Forelimb muscle (tissue), 1 donor: ENCODE results near the gene KCNMA1. TPM values are rescaled to one million over a fixed set of nuclear protein-coding genes. Genes with fewer than 3 reads are reported as not detected.

Experiments used
- DNase-seq: peaks from one replicate; pipeline ENCODE4 v3.0.0-alpha.2; 2013; ENCODE audit warnings: low read depth
- polyA plus RNA-seq: library from polyadenylated mRNA; unstranded; fragments of 120-200 nt; gene quantifications from one replicate; pipeline ENCODE4 v1.2.1, GENCODE V29; 2013; ENCODE audit not compliant: insufficient read length

KCNMA1 gene
- polyA plus RNA-seq, 1 donor = 15.1 TPM

GRCh38 chr10:76990561-76990960 lies 647.0 kb downstream of the KCNMA1 start:
- no peak for DNase-seq

GRCh38 chr10:76984559-76985443 lies 652.8 kb downstream of the KCNMA1 start:
- no peak for DNase-seq

GRCh38 chr10:76983624-76984023 lies 654.0 kb downstream of the KCNMA1 start:
- no peak for DNase-seq

GRCh38 chr10:76982671-76983070 lies 654.9 kb downstream of the KCNMA1 start:
- DNase-seq = no peak

GRCh38 chr10:76981251-76981650 lies 656.4 kb downstream of the KCNMA1 start:
- DNase-seq = no peak

GRCh38 chr10:76977901-76978300 lies 659.7 kb downstream of the KCNMA1 start:
- DNase-seq = no peak

GRCh38 chr10:76977046-76977445 lies 660.6 kb downstream of the KCNMA1 start:
- DNase-seq = no peak

GRCh38 chr10:76976142-76976541 lies 661.5 kb downstream of the KCNMA1 start:
- no peak for DNase-seq

GRCh38 chr10:76975126-76975525 lies 662.5 kb downstream of the KCNMA1 start:
- DNase-seq = no peak

- DNase-seq = peak; percentile 54
Measured at GRCh38 chr10:76974017-76974691, 663.5 kb downstream of the KCNMA1 start.

GRCh38 chr10:76973091-76974016 lies 664.3 kb downstream of the KCNMA1 start:
- peak; percentile 92 for DNase-seq

- no peak for DNase-seq
Measured at GRCh38 chr10:76972541-76972940, 665.1 kb downstream of the KCNMA1 start.

- no peak for DNase-seq
Measured at GRCh38 chr10:76971547-76972170, 665.9 kb downstream of the KCNMA1 start.

- no peak for DNase-seq
Measured at GRCh38 chr10:76970711-76971519, 666.7 kb downstream of the KCNMA1 start.

GRCh38 chr10:76969366-76969948 lies 668.2 kb downstream of the KCNMA1 start:
- DNase-seq = no peak

GRCh38 chr10:76968483-76968882 lies 669.1 kb downstream of the KCNMA1 start:
- DNase-seq = no peak

- no peak for DNase-seq
Measured at GRCh38 chr10:76962851-76963250, 674.8 kb downstream of the KCNMA1 start.

GRCh38 chr10:76961841-76962240 lies 675.8 kb downstream of the KCNMA1 start:
- no peak for DNase-seq

- no peak for DNase-seq
Measured at GRCh38 chr10:76959111-76959510, 678.5 kb downstream of the KCNMA1 start.

GRCh38 chr10:76954838-76955237 lies 682.8 kb downstream of the KCNMA1 start:
- DNase-seq = no peak
